Measurements from ENCODE around the gene NFYA.

DNA sequence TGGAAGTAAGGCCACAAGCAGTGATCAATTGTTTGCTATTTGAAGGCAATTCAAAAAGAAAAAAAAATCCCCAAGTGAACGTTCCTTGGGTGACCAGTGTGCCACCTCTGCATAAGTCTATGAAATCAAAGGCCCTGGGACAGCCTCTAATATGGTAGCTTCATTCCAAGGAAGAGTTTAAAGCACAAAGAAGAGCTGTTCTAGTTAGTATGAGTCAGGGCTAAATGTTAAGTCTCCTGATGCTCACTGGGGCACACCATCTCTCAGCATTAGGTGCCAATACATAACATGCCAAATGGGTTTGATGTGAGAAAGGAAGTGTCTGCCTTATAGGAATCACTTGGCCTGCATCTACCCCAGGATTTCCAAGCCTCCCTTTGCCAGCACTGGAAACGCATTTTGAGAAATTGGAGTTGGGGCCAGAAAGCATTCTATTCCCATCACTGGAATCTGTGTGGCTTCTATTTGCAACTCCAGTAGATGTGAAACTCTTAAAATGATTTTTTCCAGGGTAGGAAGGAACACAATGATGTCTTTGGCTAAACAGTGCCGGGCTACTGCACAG is 46.7 kb upstream of the NFYA start:
- TF ChIP-seq CTCF (IDR thresholded peaks at IDR 0.05), result no peak
- no peak for TF ChIP-seq POLR2A (IDR thresholded peaks at IDR 0.05)
